GM11168 (cell line): ENCODE data around the gene LAGE3.

ENCODE experiments used
- in situ Hi-C: fragments of 300-500 bp; cut with MboI; formaldehyde crosslinking; loops from one replicate; pipeline ENCODE4 v1.12.0; 2022; ENCODE audit warnings: low sequenced_read_pairs; ENCODE audit not compliant: unreplicated experiment

LAGE3 gene

DNA sequence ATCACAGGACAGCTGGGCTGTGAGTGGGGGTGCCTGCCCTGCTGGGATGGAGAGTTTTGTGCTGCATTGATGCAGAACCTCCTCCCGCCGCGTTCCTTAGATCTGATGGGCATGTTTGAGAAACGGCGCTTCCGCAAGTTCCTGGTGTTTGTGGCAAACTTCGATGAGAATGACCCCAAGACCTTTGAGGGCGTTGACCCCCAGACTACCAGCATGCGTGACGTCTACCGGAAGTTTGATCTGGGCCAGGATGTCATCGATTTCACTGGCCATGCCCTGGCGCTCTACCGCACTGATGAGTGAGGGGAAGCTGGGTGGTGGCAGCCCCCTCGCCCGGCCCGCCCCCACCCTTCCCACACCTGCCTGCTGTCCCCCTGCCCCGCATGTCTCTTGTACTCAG is 39.2 kb downstream of the LAGE3 start:
- in situ Hi-C loops: loop anchor here (25.0 kb wide), 1 partner anchor 97 kb away; the partner anchor contains the start of genes G6PD and IKBKG

DNA sequence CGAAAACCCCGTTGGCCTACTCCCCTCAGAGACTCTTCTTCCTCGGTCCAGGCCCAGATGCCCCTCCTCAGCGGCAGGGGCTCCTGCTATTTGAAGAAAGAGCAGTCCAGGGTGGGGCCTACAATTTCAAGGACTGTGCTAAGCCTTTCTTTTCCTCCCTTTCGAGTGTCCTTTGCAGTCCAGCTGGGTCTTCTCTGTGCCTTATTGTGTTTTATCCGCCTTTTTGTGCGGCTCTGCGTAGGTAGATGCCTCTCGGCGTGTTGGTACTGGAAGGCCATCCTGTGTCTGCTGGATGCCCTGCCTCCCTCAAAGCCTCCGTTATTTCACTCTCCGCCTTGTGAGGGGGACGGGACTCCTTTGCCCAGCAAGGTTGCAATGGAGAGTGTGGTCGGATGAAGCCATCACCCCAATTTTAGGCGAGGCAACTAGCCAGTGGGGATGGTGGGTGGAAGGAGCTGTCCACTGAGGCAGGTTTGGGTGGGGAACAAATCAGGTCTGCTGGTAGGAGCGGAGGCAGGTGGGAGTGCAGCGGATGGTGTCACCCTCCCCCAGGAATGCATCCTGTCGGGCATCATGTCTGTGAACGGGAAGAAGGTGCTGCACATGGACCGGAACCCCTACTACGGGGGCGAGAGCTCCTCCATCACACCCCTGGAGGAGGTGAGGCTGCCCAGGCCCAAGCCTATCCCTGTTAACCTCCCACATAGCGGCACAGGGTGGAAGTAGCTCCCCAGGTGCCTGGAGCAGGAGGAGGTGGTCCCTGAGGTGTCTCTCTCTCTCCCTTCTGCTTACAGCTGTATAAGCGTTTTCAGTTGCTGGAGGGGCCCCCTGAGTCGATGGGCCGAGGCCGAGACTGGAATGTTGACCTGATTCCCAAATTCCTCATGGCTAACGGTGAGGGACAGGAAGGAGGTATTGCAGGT is 40.8 kb downstream of the LAGE3 start:
- in situ Hi-C loops: loop anchor here (25.0 kb wide), 1 partner anchor 99 kb away; the partner anchor contains the start of genes G6PD and IKBKG

DNA sequence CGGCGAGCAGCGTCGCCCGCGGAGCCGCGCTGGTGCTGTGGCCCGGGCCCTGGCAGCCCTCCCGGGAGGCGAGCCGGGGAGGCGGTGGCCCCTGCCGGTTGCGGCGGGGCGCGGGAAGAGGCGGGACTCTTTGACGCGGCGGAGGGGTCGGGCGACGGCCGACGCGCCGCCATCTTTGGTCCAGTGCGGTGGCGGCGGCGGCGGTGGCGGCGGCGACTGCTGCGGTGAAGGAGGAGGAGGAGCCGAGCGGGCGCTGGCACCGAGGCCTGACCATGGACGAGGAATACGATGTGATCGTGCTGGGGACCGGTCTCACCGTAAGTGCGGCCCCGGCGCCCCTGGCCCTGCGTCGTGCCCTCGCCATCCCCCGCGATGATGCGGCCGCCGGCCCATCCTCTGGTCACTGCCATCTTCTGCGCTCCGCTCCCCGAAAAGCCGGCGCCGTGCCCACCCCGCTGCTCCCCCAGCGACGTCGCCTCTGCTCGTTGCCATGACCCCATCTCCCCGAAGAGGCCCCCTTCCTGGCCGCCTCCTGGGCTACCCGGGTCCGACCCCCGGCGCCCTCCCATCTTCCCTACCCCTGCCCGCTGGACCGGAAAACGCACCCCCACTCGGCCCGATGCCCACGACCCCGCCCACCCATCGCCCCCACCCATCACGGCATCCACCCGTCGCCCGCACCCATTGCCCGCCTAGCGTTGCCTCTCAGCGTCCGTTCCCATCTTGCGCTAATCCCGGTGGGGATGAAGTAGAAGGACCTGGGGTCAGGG is 41.9 kb downstream of the LAGE3 start, which contains the start of gene GDI1:
TSS of gene GDI1 (plus strand) at position 172 of the 770 bp plus-strand sequence. CDS start at position 273, 101 bp downstream.
- in situ Hi-C loops: loop anchor here (25.0 kb wide), 1 partner anchor 100 kb away; the partner anchor contains the start of genes G6PD and IKBKG

DNA sequence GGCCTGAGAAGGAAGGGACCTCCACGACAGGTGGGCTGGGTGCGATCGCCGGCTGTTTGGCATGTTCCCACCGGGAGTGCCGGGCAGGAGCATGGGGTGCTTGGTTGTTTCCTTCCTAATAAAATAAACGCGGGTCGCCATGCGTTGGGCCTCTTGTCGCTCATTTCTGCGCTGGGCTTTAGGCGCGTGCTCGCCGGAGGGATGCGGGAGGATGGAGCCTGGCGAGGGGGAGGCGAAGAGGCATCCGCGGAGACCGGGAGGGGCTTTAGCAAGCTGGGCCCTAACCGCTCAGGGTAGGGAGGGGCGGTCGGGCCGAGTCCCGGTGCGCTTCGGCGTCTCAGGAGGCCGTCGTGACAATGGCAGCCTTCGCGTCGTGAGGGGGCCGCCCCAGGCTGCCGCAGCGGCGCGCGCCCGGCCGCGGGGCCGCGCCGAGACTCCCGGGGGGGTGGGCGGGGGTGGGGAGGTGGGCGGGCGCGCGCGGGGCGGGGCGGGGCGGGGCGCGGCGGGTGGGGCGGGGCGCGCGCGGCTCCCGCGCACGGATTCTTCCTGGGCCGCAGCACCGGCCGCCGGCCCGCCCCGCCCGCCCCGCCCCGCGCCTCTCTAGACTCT is 42.6 kb downstream of the LAGE3 start:
- in situ Hi-C loops: loop anchor here (25.0 kb wide), 1 partner anchor 101 kb away; the partner anchor contains the start of genes G6PD and IKBKG

DNA sequence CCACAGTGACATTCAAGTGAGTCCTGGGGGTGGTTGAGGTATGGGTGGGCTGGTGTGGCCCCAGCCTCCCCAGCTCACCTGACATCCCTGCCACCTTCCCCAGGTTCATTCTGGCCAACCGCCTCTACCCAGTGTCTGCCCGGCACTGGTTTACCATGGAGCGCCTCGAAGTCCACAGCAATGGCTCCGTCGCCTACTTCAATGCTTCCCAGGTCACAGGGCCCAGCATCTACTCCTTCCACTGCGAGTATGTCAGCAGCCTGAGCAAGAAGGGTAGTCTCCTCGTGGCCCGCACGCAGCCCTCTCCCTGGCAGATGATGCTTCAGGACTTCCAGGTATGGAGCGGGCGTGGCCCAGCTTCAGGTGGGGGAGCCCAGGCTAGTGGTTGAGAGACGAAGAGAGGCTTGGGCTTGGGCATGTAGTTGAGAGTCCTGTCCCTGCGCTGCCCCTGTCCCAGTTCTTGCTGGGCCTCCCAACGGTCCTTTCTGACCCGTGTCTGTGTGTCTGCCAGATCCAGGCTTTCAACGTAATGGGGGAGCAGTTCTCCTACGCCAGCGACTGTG is 43.8 kb downstream of the LAGE3 start:
- in situ Hi-C loops: loop anchor here (25.0 kb wide), 1 partner anchor 102 kb away; the partner anchor contains the start of genes G6PD and IKBKG

DNA sequence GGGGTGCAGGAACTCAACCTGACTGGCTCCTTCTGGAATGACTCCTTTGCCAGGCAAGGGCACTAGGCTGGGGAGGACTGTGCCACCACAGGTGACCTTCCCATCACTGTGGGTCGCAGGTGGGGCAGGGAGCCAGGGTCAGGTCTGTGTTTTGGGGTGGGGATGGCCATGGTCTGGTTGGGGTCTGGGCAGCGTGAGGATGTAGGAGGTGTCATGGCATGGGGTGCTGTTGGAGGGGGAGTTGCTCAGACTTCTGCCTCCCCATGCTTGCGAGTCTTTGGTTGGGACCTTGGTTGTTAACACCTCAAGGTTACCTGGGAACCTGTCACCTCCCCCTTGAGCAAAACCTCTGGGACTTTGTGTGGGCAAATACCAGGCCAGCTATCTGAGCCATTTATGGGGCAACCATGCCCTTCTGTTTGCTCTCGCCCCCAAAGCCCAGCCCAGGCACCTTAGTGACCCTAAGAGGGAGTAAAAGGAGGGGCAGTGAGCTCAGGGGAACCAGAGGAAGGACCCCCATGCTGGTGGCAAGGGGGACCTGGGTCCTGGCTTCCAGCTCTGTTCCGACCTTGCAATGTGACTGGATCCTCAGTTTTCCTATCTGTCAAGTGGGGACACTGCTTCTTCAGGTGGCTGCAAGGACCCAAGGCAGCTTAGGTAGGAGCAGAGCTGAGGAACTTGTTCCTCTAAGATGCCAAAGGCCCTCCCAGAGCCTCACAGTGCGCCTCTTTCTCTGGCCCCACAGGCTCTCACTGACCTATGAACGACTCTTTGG is 44.5 kb downstream of the LAGE3 start:
- in situ Hi-C loops: loop anchor here (25.0 kb wide), 1 partner anchor 103 kb away; the partner anchor contains the start of genes G6PD and IKBKG

DNA sequence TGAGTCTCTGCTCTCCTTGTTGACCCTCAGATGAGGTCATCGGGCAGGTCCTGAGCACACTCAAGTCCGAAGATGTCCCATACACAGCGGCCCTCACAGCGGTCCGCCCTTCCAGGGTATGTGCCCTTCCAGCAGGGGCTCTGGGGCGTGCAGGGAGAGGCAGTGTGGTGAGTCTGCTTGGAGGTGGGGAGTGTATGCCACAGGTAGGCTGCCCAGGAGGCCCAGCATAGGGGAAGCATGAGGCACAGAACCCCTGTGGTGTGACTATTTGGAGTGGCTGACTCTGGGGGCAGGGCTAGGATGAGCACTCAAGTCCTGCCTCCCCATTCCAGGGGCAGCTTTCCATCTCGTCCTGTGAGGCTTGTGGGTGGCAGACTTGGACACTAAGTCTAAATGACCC is 45.5 kb downstream of the LAGE3 start:
- in situ Hi-C loops: loop anchor here (25.0 kb wide), 1 partner anchor 104 kb away; the partner anchor contains the start of genes G6PD and IKBKG

DNA sequence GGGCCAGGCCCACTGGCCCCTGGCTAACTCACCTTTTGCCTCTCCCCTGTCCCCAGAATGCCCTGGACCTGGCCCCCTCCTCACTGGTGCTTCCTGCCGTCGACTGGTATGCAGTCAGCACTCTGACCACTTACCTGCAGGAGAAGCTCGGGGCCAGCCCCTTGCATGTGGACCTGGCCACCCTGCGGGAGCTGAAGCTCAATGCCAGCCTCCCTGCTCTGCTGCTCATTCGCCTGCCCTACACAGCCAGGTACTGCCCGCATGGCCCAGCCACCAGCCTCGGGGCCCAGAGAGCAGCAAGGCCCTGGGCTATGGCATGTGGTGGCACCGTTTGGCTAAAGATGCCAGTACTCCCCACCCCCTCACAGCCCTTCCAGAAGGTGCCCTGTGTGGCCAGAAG is 46.9 kb downstream of the LAGE3 start:
- in situ Hi-C loops: loop anchor here (25.0 kb wide), 1 partner anchor 105 kb away; the partner anchor contains the start of genes G6PD and IKBKG

DNA sequence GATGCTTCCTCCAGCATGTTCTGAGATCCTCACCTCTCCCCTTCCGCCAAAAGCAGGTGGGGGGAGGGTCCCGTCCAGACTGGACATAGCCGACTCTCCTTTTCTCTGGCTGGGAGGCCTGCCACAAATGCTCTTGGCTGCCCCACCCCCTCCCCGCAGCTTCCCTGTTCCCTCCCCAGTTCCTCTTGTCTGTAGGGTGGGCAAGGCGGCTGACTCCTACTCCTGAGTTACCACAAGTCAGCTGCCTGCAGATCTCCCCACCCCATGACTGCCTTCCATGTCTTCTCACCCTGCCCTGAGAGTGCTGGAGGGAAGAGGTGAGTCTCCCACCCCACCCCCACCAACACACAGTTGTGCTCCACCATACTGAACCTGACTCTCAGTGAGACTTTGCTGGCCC is 47.7 kb downstream of the LAGE3 start:
- in situ Hi-C loops: loop anchor here (25.0 kb wide), 1 partner anchor 106 kb away; the partner anchor contains the start of genes G6PD and IKBKG

DNA sequence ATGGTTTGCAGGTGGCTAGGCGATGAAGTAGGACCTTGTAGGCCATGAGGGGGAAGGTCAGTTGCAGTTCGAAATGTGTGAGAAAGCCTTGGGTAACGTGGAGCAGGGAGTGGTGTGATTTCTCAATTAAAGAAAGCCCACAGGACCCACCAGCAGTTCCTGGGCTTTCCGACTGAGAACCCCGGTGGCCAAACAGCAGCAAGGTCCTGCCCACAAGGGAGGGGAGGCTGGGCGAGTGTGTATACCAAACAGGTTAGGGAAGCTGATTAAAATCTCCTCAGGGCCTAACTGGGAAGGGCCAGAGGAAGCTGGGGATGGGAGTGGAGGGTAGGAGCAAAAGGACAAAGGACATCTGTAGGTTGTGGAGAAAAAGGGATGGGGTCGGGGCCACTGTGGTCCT is 48.2 kb downstream of the LAGE3 start:
- in situ Hi-C loops: loop anchor here (25.0 kb wide), 1 partner anchor 106 kb away; the partner anchor contains the start of genes G6PD and IKBKG

DNA sequence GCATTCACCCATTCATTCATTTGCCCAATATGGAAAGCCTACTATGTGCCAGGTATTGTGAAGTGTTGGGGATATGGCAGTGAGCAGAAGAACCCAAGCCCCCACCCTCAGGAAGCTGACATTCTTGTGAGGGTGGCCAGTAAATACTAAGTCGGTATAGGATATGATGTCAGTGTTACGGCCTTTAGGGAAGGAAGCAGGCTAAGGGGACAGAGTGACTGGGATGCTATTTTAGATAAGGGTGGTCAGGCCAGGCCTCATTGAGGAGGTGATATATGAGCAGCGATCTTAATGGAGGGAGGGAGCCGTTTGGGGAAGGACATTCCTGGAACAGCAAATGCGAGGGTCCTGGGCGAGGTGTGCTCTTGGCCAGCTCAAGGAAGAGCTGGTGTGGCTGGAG is 48.6 kb downstream of the LAGE3 start:
- in situ Hi-C loops: loop anchor here (25.0 kb wide), 1 partner anchor 107 kb away; the partner anchor contains the start of genes G6PD and IKBKG

DNA sequence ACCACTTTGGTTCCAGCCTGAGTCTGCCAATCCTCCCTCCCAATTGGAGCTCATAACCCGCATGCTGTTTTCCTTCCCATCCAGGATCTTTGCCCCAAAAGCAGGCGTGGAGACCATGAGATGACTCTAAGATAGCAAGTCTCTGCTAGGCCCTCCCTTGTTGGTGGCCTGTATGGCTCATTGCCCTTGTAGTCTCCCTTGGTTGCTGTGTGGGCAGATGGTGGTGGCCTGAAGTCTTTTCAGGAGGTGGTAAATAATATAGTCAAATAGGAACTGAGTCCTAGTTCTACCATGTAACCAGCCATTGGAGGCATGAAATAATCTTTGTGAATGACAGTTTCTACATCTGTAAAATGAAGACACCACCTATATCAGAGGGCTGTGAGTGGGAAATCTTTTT is 49.4 kb downstream of the LAGE3 start:
- in situ Hi-C loops: loop anchor here (25.0 kb wide), 1 partner anchor 108 kb away; the partner anchor contains the start of genes G6PD and IKBKG

DNA sequence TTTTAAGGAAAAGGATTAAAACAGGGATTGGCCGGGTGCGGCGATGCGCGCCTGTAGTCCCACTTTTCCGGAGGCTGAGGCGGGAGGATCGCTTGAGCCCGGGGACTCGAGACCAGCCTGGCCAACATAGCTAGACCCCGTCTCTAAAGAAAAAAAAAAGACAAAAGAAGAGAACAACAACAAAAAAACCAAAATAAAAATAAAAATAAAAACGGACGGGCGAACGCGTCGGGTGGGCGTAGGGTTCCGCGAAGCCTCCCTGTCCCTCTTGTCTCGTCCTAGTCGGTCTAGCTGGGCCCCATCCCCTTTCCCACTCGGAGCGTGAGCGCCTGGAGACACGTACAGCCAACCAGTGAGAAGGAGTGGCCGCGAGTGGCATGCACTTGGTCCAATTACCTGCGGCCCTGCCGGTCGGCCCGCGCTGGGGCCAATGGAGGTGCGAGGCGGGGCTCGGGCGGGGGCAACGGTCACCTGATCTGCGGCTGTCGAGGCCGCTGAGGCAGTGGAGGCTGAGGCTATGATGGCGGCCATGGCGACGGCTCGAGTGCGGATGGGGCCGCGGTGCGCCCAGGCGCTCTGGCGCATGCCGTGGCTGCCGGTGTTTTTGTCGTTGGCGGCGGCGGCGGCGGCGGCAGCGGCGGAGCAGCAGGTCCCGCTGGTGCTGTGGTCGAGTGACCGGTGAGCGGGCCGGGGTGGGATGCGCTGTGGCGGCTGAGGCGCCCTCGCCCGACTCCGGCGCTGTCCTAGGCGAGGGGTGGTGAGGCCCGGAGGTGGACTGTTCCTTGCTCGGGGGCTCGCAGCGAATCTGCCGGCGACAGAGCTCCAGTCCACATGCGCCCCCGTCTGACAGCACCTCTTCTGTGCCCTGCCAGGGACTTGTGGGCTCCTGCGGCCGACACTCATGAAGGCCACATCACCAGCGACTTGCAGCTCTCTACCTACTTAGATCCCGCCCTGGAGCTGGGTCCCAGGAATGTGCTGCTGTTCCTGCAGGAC is 50.6 kb downstream of the LAGE3 start, which contains the start of gene ATP6AP1:
TSS of gene ATP6AP1 (plus strand) at position 502 of the 996 bp plus-strand sequence. CDS start at position 518, 16 bp downstream.
- in situ Hi-C loops: loop anchor here (25.0 kb wide), 1 partner anchor 109 kb away; the partner anchor contains the start of genes G6PD and IKBKG
